Activated CD8-positive, alpha-beta T cell treated with anti-CD3 and anti-CD28 coated beads, Interleukin-2, amount 10 ng/mL, durations not matched to agents 7 days and 5 days (primary cell): ENCODE data around the gene DPYD. TPM values are rescaled to one million over a fixed set of nuclear protein-coding genes. Genes with fewer than 3 reads are reported as not detected.

ENCODE experiments used
- ATAC-seq: fragments of 150-1000 bp; cut with Tn5 transposase; one replicate; pipeline ENCODE4 v1.10.0; 2021; ENCODE audit warnings: moderate library complexity
- CTCF ChIA-PET: fragments of 350-600 bp; sonication (Branson Sonifier 250); formaldehyde crosslinking; loops from one replicate; lab custom pipeline; 2021; ENCODE audit warnings: antibody characterized with exemption; lab: Charles Lee
- POLR2A ChIA-PET: fragments of 350-600 bp; sonication (Branson Sonifier 250); formaldehyde crosslinking; loops from one replicate; lab custom pipeline; 2021; ENCODE audit warnings: antibody characterized with exemption; lab: Charles Lee
- DNase-seq: peaks from one replicate; pipeline ENCODE4 v3.0.0-alpha.2; 2020
- H3K27ac Mint-ChIP-seq: one replicate; pipeline ENCODE4 v1.8.0; 2021; ENCODE audit warnings: mild to moderate bottlenecking, mixed read lengths
- H3K27me3 Mint-ChIP-seq: one replicate; pipeline ENCODE4 v1.8.0; 2021; ENCODE audit warnings: low read depth, mixed read lengths
- H3K36me3 Mint-ChIP-seq: one replicate; pipeline ENCODE4 v1.8.0; 2021; ENCODE audit warnings: low read depth, mixed read lengths
- H3K4me1 Mint-ChIP-seq: one replicate; pipeline ENCODE4 v1.8.0; 2021; ENCODE audit warnings: low read depth, mixed read lengths
- H3K4me3 Mint-ChIP-seq: one replicate; pipeline ENCODE4 v1.8.0; 2021; ENCODE audit warnings: mild to moderate bottlenecking, mixed read lengths
- H3K9me3 Mint-ChIP-seq: one replicate; pipeline ENCODE4 v1.8.0; 2022; ENCODE audit warnings: mixed read lengths; ENCODE audit not compliant: insufficient read depth
- total RNA-seq, 2 experiments: library from RNA; stranded (reverse); gene quantifications; one replicate each; pipeline ENCODE4 v1.2.3, GENCODE V29; 2021

The DPYD gene
- total RNA-seq, 2 experiments from 2014 or later = 41.1 to 43.3 TPM

- H3K4me3 Mint-ChIP-seq = no peak overlapping the region
- H3K27ac Mint-ChIP-seq = no peak overlapping the region
- H3K27me3 Mint-ChIP-seq = no peaks in the 10 kb centered on the region
- ATAC-seq (no peak), DNase-seq (no peak)
- ChIA-PET POLR2A (no interaction called here), CTCF (no interaction called here)
- no peaks in the 10 kb centered on the region for H3K4me1 Mint-ChIP-seq
- H3K9me3 Mint-ChIP-seq = peaks cover 6% of the 10 kb centered on the region
- peaks cover 8% of the 10 kb centered on the region for H3K36me3 Mint-ChIP-seq
These were observed 648.7 kb downstream of the DPYD start for GRCh38 chr1:97271916-97272788.

- ATAC-seq = no peak
- Mint-ChIP-seq H3K27ac (no peak overlapping the region), H3K27me3 (no peaks in the 10 kb centered on the region), H3K36me3 (peaks cover 3% of the 10 kb centered on the region), H3K4me1 (no peaks in the 10 kb centered on the region), H3K4me3 (no peak overlapping the region), H3K9me3 (no peaks in the 10 kb centered on the region)
- POLR2A ChIA-PET = no interaction called here
- no peak for DNase-seq
- CTCF ChIA-PET = no interaction called here
These were observed 650.1 kb downstream of the DPYD start for GRCh38 chr1:97270508-97271307.

- DNase-seq (no peak), ATAC-seq (no peak)
- peaks cover 3% of the 10 kb centered on the region for H3K36me3 Mint-ChIP-seq
- no peaks in the 10 kb centered on the region for H3K4me1 Mint-ChIP-seq
- CTCF ChIA-PET = no interaction called here
- no peaks in the 10 kb centered on the region for H3K9me3 Mint-ChIP-seq
- POLR2A ChIA-PET = no interaction called here
- no peak overlapping the region for H3K4me3 Mint-ChIP-seq
- no peak overlapping the region for H3K27ac Mint-ChIP-seq
- no peaks in the 10 kb centered on the region for H3K27me3 Mint-ChIP-seq
These were observed 655.2 kb downstream of the DPYD start for GRCh38 chr1:97265630-97266029.

GRCh38 chr1:97262842-97263241, 658.0 kb downstream of the DPYD start:
- Mint-ChIP-seq H3K4me1 (no peaks in the 10 kb centered on the region), H3K36me3 (peaks cover 3% of the 10 kb centered on the region), H3K9me3 (no peaks in the 10 kb centered on the region), H3K4me3 (no peak overlapping the region), H3K27ac (no peak overlapping the region), H3K27me3 (no peaks in the 10 kb centered on the region)
- no peak for DNase-seq
- ChIA-PET POLR2A (no interaction called here), CTCF (no interaction called here)
- ATAC-seq = no peak

- ChIA-PET POLR2A (no interaction called here), CTCF (no interaction called here)
- Mint-ChIP-seq H3K27me3 (no peaks in the 10 kb centered on the region), H3K4me1 (no peaks in the 10 kb centered on the region), H3K36me3 (no peaks in the 10 kb centered on the region), H3K4me3 (no peak overlapping the region), H3K27ac (no peak overlapping the region), H3K9me3 (no peaks in the 10 kb centered on the region)
- no peak for ATAC-seq
- no peak for DNase-seq
These were observed 662.2 kb downstream of the DPYD start for GRCh38 chr1:97258597-97258996.

- POLR2A ChIA-PET = no interaction called here
- Mint-ChIP-seq H3K27ac (no peak overlapping the region), H3K27me3 (no peaks in the 10 kb centered on the region)
These were observed 665.9 kb downstream of the DPYD start for GRCh38 chr1:97254731-97255463.

GRCh38 chr1:97252925-97253324, 667.9 kb downstream of the DPYD start:
- H3K36me3 Mint-ChIP-seq = peaks cover 6% of the 10 kb centered on the region
- ATAC-seq = no peak
- no peak overlapping the region for H3K27ac Mint-ChIP-seq
- no peak overlapping the region for H3K4me3 Mint-ChIP-seq
- no peaks in the 10 kb centered on the region for H3K27me3 Mint-ChIP-seq
- H3K9me3 Mint-ChIP-seq = peaks cover under 1% of the 10 kb centered on the region
- POLR2A ChIA-PET = no interaction called here
- H3K4me1 Mint-ChIP-seq = no peaks in the 10 kb centered on the region
- CTCF ChIA-PET = no interaction called here
- DNase-seq = no peak

More at GRCh38 chr1:97254731-97255463, 665.9 kb downstream of the DPYD start:
- Mint-ChIP-seq H3K4me1 (no peaks in the 10 kb centered on the region), H3K9me3 (no peaks in the 10 kb centered on the region), H3K36me3 (peaks cover 3% of the 10 kb centered on the region), H3K4me3 (no peak overlapping the region)
- no peak for ATAC-seq
- CTCF ChIA-PET = no interaction called here
- no peak for DNase-seq

GRCh38 chr1:97252076-97252475, 668.8 kb downstream of the DPYD start:
- H3K4me3 Mint-ChIP-seq = no peak overlapping the region
- ATAC-seq (no peak), DNase-seq (no peak)
- no peak overlapping the region for H3K27ac Mint-ChIP-seq
- peaks cover 6% of the 10 kb centered on the region for H3K36me3 Mint-ChIP-seq
- peaks cover 5% of the 10 kb centered on the region for H3K9me3 Mint-ChIP-seq
- H3K4me1 Mint-ChIP-seq = no peaks in the 10 kb centered on the region
- CTCF ChIA-PET = no interaction called here
- POLR2A ChIA-PET = no interaction called here
- H3K27me3 Mint-ChIP-seq = no peaks in the 10 kb centered on the region

GRCh38 chr1:97247196-97247595, 673.6 kb downstream of the DPYD start:
- no peak for ATAC-seq
- no peak overlapping the region for H3K4me3 Mint-ChIP-seq
- no peak for DNase-seq
- no peaks in the 10 kb centered on the region for H3K27me3 Mint-ChIP-seq
- peaks cover 6% of the 10 kb centered on the region for H3K36me3 Mint-ChIP-seq
- no peaks in the 10 kb centered on the region for H3K4me1 Mint-ChIP-seq
- POLR2A ChIA-PET = no interaction called here
- CTCF ChIA-PET = no interaction called here
- peaks cover 5% of the 10 kb centered on the region for H3K9me3 Mint-ChIP-seq
- no peak overlapping the region for H3K27ac Mint-ChIP-seq

- Mint-ChIP-seq H3K27me3 (no peaks in the 10 kb centered on the region), H3K4me3 (no peak overlapping the region), H3K27ac (no peak overlapping the region), H3K4me1 (no peaks in the 10 kb centered on the region), H3K9me3 (peaks cover 5% of the 10 kb centered on the region), H3K36me3 (peaks cover 3% of the 10 kb centered on the region)
- ATAC-seq (no peak), DNase-seq (no peak)
- ChIA-PET CTCF (interaction anchor here (0.6 kb wide), 1 partner anchor 213 kb away, joined by 3 read pairs; no protein-coding TSS in a partner anchor), POLR2A (no interaction called here)
These were observed 675.2 kb downstream of the DPYD start for GRCh38 chr1:97245682-97246081.

GRCh38 chr1:97245026-97245425, 675.8 kb downstream of the DPYD start:
- ChIA-PET POLR2A (no interaction called here), CTCF (interaction anchor here (0.6 to 1.0 kb wide), 2 partner anchors 54 to 214 kb away, joined by 3 read pairs; no protein-coding TSS in a partner anchor)
- ATAC-seq (no peak), DNase-seq (no peak)
- H3K4me3 Mint-ChIP-seq = no peak overlapping the region
- H3K27me3 Mint-ChIP-seq = no peaks in the 10 kb centered on the region
- H3K36me3 Mint-ChIP-seq = peaks cover 3% of the 10 kb centered on the region
- no peak overlapping the region for H3K27ac Mint-ChIP-seq
- H3K4me1 Mint-ChIP-seq = no peaks in the 10 kb centered on the region
- H3K9me3 Mint-ChIP-seq = peaks cover 5% of the 10 kb centered on the region
